Measurements from ENCODE around the gene MACROD2.
"Not testable (repeated sequence)": the region's sequence is repeated elsewhere in the genome, so short reads cannot be mapped to it uniquely, and the experiment has no call there.

The MACROD2 gene

DNA sequence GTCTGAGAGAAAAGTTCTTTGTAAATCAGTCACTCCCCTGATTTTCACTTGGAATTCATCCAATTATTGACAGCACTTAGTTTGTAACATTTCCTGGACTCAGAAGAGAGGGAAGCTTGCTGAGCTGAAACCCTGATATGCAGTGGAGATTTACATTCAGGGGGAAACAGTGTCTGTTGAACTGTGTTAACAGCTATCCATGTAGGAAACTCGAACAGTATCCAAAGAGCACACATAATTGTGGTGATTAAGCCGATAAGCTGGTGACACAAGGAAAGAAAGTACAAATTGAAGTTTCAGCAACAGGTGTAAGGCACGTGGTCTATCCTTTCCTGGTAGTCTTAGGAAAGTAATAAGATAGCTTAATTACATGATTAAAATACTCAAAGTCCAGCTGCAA lies 420.2 kb downstream of the MACROD2 start:
- in situ Hi-C loops (cut with HindIII; ENCODE audit: low pct_ligation_motif_present, low pct_unique_long_range_greater_than_20kb, low sequenced_read_pairs): no loop called here
- DNase-seq: no peak

DNA sequence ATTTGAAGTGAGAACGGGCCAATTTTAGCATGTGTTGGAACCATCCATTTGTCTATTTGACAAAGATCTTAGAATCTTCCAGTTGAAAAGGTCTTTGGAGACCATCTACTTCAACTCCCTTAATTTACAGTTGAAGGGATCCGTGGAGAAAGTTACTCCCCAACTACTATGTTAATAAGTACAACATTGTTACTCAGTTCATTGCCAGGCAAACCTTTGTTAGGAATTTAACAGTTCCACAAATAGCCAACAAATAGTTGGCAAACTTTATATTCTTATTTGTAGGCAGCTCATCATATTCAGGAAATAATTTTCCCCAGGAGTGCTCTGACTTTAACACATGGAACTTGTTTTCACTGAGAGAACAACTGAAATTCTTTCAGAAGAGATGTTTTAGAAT lies 423.1 kb downstream of the MACROD2 start:
- in situ Hi-C loops (cut with HindIII; ENCODE audit: low pct_ligation_motif_present, low pct_unique_long_range_greater_than_20kb, low sequenced_read_pairs): no loop called here
- DNase-seq: no peak

DNA sequence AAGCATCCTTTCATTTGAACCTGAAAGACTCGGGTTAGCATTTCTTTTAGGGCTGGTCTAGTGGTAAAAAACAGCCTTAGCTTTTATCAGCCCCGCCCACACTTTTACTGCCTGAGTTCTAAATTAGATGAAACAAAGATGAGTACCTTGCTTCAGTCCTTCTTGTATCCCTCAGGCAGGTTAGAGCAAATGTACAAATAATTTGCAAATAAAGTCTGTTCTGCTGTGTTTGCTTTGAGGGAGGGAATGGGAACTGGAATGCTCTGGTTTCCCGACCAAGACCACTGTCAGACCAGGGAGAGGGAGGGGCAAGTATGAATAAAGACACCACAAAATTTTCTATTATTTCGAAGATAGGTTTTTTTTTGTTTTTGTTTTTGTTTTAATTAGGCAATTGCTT lies 427.6 kb downstream of the MACROD2 start:
- in situ Hi-C loops (cut with HindIII; ENCODE audit: low pct_ligation_motif_present, low pct_unique_long_range_greater_than_20kb, low sequenced_read_pairs): no loop called here
- no peak for DNase-seq

DNA sequence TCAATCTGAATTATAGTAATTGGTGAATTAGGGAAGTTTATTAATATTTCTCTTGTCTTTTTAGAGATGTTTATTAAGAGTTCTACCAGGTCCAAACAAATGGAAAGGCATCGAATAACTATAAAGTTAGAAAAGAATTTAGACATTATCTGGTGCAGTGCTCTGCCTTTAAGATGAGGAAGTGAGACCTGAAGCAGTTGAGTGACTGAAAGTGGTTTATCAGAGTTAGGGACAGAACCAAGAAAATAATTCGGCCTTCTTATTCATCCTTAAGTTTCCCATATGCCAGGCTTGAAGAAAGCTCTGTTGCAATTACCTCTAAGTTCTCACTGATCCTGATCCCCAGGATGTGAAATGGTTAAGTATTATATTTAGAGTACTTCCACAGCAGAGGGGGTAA lies 436.3 kb downstream of the MACROD2 start:
- in situ Hi-C loops (cut with HindIII; ENCODE audit: low pct_ligation_motif_present, low pct_unique_long_range_greater_than_20kb, low sequenced_read_pairs): no loop called here
- no peak for DNase-seq

DNA sequence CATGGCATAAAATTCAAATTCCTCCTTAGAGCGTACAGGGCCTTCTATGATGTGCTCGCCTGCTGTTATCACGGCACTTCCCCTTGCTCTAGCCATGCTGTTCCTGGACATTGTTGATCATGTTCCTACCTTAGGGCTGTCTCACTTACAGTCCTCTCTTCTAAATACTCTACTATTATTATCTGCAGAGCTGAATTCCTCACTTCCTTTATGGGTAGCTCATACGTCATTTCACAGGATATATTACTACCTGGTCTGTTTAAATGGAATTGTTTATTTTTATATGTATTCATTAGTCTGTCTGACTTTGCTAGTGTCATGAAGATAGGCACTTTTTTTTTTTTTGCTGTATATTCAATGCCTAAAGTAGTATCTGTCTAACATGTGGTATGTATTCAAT lies 436.8 kb downstream of the MACROD2 start:
- in situ Hi-C loops (cut with HindIII; ENCODE audit: low pct_ligation_motif_present, low pct_unique_long_range_greater_than_20kb, low sequenced_read_pairs): no loop called here
- DNase-seq: no peak

DNA sequence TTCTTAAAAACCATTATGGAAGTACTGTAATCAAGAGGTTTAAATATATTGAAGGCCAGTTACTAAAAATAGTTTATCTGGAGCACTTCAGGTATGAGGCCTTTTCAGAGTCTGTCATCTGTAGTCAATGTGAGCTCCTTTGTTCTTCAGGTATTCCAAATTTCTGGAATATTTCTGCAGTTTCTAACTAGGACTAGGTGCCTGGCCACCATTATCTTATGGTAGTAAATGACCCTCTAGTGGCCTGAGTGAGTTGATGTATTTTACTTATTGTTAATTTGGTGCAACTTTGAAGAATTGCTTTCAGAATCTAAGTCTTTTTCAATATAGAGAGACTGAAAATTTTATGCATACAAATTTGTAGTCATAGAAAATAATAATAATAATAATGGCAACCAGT lies 437.3 kb downstream of the MACROD2 start:
- no peak for DNase-seq
- in situ Hi-C loops (cut with HindIII; ENCODE audit: low pct_ligation_motif_present, low pct_unique_long_range_greater_than_20kb, low sequenced_read_pairs): no loop called here

DNA sequence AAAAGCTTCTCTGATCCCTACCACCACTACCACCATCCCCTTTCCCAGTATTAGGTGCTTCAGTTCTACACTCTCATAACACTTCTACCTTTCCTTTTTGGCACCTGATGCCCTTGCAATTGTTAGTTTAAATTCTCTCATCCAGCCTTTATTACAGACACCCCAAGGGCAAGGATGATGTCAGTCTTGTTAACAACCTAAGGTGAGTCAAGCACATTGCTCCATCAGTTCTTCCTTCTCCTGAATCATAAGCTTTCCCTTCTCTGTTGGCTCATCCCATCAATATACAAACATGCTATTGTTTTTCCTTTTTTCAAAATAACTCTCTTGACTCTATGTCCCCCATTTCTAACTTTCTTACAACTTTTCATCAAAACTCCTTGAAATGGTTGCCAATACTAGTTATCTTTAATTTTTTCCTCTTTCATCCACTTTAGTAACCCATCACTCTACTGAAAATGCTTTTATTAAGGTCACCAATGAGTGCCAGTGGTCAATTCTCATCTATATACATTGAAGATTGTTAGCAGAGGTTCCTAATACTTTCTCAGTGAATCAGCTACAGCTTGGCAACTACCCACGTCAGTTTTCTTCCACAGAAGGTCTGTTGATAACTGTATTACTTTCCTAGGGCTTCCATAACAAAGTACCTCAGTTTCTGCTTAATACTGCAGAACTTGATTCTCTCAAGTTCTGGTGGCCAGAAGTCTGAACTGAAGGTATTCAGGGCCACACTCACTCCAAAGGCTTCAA lies 439.2 kb downstream of the MACROD2 start:
- in situ Hi-C loops (cut with HindIII; ENCODE audit: low pct_ligation_motif_present, low pct_unique_long_range_greater_than_20kb, low sequenced_read_pairs): no loop called here
- DNase-seq: no peak

DNA sequence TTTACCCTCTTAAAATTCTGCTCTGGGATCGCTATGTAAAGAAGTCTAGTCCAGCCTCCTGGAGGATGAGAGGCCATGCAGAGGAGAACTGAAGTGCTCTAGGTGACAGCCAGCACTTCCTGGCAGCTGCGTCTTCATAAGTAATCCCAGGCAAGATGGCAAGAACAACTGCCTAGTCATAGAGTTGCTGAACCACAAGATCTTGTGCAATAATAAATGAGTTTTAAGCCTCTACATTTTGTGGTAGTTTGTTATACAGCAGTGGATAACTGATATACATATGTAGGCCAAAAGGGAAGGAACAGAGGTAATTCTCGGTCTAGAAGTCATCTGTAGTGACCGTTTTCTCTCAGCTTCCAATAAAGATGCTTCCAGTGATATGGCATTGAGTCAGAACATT lies 445.9 kb downstream of the MACROD2 start:
- no peak for DNase-seq
- in situ Hi-C loops (cut with HindIII; ENCODE audit: low pct_ligation_motif_present, low pct_unique_long_range_greater_than_20kb, low sequenced_read_pairs): no loop called here

DNA sequence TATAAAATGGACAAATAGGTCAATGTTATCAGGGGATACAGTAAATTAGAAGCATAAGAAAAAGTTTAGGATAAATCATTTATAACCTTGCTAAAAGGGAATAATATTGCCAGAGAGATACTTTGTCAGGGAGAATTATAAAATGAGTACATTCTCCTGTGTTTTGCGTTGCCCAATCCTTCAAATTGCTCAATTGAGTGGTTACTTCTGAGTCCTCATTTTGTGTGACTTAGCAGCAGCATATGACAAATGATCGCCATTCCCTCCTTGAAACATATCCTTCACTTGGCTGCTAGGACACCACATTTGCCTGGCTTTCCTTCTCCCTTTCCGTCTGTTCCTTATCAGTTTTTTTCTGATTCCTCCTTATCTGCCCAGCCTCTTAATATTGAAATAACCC lies 448.8 kb downstream of the MACROD2 start:
- in situ Hi-C loops (cut with HindIII; ENCODE audit: low pct_ligation_motif_present, low pct_unique_long_range_greater_than_20kb, low sequenced_read_pairs): no loop called here
- no peak for DNase-seq

DNA sequence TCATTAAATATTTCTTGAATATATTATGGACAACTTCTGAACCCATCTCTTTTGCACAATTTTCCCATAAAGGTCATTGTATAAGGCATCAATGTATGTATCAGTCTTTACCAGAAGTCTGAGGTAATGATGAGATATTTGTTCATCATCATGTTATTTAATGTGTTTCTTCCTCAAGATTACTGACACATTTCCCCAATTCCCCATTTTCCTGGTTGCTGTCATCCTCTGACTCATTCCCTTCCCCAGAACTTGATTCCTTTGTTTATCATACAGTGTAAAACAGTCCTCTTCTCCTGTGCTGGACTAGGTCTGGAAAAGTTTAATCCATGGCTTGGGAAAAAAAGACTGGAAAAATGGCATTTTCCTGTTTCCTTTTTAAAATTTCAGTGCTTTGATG lies 450.0 kb downstream of the MACROD2 start:
- in situ Hi-C loops (cut with HindIII; ENCODE audit: low pct_ligation_motif_present, low pct_unique_long_range_greater_than_20kb, low sequenced_read_pairs): no loop called here
- DNase-seq: no peak

DNA sequence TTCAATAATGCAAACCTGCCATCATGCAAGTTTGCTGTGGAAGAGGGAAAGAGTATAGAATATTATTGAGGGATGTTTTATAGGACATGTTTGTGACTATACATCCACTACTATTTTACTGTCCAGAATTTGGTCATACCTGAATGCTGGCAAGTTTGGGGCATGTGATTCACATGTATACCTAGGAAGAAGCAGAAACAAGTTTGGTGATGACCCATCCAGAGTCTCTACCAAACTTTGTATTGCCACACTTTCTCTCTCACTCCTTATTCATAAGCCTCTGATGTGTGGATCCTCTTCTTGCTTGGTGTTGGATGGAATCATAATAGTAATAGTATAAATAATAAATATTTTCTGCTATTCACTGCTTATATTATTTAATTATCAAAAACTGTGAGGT lies 450.6 kb downstream of the MACROD2 start:
- no peak for DNase-seq
- in situ Hi-C loops (cut with HindIII; ENCODE audit: low pct_ligation_motif_present, low pct_unique_long_range_greater_than_20kb, low sequenced_read_pairs): no loop called here

DNA sequence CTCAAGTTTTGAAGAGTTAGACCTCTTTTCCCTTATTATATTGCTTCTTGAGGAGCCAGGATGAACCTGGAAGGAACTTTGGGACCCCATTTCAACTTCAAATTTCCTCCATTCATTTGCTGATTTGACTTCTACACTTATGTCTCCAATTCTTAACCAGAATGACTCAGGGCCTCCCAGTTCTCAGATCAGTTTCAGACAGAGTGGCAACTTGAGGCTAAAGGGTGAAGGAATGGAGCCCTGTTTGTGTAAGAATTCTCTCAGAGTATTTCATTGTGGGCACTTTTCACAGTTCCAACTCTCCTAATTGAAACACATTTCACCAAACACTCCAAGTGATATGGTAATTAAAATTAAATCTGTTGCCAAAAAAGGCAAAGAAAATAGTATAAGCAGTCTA lies 451.1 kb downstream of the MACROD2 start:
- in situ Hi-C loops (cut with HindIII; ENCODE audit: low pct_ligation_motif_present, low pct_unique_long_range_greater_than_20kb, low sequenced_read_pairs): no loop called here
- DNase-seq: no peak

DNA sequence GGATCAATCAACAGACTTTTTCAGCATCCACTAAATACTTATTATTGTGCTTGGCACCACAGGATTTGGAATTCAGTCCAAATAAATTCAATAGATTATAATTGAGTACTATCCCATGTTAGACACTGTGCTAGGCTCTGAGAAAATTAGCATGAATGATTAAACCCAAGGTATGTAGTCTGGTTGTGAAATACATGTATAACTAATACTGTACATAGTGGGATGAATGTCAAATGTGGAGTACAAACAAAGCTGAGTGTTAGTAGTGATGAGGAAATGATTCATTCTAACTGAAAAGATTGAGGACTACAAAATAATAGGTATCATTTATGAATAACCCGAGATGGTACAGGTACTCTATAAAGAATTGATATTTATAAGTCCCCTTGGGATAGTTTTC lies 454.0 kb downstream of the MACROD2 start:
- DNase-seq: no peak
- in situ Hi-C loops (cut with HindIII; ENCODE audit: low pct_ligation_motif_present, low pct_unique_long_range_greater_than_20kb, low sequenced_read_pairs): no loop called here

DNA sequence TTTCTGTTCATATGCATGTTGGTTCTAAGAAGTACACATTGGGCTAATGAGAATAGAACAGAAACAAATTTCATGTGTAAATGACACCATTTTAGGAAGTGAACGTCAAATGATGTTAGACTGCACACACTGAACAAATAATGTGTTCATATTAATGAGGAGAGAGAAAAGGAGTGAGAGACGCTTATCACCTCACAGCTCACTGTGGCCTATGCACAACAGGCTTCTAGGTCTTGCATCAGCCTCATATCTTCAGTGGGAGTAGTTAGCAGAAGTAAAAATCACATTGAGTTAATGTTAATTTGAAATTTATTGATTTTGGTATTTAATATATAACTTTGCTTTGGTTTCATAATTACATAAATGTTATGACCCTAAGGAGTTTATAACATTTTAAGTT lies 454.9 kb downstream of the MACROD2 start:
- in situ Hi-C loops (cut with HindIII; ENCODE audit: low pct_ligation_motif_present, low pct_unique_long_range_greater_than_20kb, low sequenced_read_pairs): no loop called here
- DNase-seq: no peak

DNA sequence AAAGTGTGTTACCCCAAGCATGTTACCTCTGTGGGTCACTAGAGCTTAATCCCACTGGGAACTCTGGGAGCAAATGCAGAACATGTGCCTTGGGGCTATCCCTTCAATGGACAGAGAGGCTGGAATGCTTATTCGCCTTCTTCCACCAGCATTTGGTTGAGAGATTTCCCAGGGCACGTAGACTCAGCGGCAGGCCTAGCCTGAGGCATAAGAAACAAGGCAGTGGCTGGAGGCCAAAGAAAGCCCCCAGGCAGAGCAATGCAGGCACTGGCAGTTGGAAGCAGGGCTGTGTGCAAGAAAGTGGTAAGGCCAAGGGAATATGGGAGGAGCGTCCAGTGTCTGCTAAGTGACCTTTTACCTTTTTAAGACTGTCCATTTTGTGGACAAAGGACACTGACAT lies 456.1 kb downstream of the MACROD2 start:
- no peak for DNase-seq
- in situ Hi-C loops (cut with HindIII; ENCODE audit: low pct_ligation_motif_present, low pct_unique_long_range_greater_than_20kb, low sequenced_read_pairs): no loop called here

DNA sequence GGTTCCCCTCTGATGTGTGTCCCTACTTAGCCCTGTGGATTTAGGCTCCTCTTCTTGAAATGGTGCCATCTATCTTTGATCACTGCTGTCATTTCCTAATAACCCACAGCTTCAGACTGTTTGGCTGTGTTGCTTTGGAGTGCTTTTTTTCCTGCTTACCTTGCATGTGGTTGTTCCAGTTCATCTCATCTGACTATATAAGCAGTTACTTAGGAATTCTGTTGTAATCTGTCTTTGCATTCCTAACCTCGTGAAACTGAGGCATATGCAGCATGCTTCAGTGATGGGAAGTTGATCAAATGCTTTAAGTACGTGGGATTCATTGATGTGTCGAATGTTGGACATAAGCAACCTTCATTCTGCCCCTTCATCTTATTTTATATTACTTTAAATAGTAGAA lies 457.9 kb downstream of the MACROD2 start:
- in situ Hi-C loops (cut with HindIII; ENCODE audit: low pct_ligation_motif_present, low pct_unique_long_range_greater_than_20kb, low sequenced_read_pairs): no loop called here
- no peak for DNase-seq

DNA sequence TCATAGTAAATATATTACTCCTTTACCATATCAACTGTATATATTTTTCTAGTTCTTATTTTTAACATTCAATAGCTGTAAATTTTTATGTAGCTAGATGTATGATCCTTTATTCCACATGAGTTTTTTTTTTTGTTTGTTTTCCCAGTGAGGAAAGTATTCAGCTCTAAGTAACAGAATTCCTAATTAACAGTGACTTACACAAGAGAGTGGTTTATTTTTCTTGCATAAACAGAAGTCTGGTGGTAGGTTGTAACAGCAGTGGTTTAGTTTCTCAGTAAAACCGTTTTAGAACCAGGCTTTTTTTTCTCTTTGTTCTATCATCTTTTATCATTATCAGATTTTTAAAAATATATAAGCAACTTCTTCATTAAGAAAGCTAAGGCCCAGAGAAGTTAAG lies 459.0 kb downstream of the MACROD2 start:
- in situ Hi-C loops (cut with HindIII; ENCODE audit: low pct_ligation_motif_present, low pct_unique_long_range_greater_than_20kb, low sequenced_read_pairs): no loop called here

DNA sequence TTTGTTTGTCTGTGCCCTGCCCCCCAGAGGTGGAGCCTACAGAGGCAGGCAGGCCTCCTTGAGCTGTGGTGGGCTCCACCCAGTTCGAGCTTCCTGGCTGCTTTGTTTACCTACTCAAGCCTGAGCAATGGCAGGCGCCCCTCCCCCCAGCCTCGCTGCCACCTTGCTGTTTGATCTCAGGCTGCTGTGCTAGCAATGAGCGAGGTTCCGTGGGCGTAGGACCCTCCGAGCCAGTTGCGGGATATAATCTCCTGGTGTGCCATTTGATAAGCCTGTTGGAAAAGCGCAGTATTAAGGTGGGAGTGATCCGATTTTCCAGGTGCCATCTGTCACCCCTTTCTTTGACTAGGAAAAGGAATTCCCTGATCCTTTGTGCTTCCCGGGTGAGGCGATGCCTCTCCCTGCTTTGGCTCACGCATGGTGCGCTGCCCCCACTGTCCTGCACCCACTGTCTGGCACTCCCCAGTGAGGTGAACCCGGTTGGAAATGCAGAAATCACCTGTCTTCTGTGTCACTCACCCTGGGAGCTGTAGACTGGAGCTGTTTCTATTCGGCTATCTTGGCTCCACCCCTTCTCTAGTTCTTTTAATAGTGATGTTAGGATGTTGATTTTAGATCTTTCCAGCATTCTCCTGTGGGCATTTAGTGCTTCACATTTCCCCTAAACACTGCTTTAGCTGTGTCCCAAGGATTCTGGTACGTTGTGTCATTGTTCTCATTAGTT lies 471.9 kb downstream of the MACROD2 start:
- in situ Hi-C loops (cut with HindIII; ENCODE audit: low pct_ligation_motif_present, low pct_unique_long_range_greater_than_20kb, low sequenced_read_pairs); DNase-seq: not testable (repeated sequence)

More for the DNA sequence above, 459.0 kb downstream of the MACROD2 start:
- no peak for DNase-seq

DNA sequence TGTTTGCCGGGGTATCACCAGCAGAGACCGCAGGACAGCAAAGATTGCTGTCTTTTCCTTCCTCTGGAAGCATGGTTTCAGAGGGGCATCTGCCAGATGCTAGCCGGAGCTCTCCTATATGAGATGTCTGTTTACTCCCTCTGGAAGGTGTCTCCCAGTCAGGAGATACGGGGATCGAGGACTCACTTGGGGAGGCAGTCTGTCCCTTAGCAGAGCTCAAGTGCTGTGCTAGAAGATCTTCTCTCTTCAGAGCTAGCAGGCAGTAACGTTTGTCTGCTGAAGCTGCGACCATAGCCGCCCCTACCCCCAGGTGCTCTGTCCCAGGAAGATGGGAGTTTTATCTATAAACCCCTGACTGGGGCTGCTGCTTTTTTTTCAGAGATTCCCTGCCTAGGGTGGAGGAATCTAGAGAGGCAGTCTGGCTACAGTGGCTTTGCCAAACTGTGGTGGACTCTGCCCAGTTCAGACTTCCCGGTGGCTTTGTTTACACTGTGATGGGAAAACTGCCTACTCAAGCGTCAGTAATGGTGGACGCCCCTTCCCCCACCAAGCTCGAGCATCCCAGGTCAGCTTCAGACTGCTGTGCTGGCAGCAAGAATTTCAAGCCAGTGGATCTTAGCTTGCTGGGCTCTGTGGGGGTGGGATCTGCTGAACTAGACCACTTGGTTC lies 475.0 kb downstream of the MACROD2 start:
- no peak for DNase-seq

More for the DNA sequence above, 475.0 kb downstream of the MACROD2 start:
- in situ Hi-C loops (cut with HindIII; ENCODE audit: low pct_ligation_motif_present, low pct_unique_long_range_greater_than_20kb, low sequenced_read_pairs): no loop called here

Measured in ACHN (cell line).